Body of pancreas (tissue), 4 donors: Measurements from ENCODE around the gene TRIM69.

Experiments
- CTCF ChIP-seq, 7 experiments: fragments of 450-650 bp in 4 of 7; fragments of 200-600 bp in 3 of 7; sonication (generic) in 3 of 7; IDR thresholded peaks; one replicate each; pipeline ENCODE4 v1.5.1; 2016 to 2019; ENCODE audit warnings: antibody characterized with exemption in 7 of 7
- POLR2A ChIP-seq, 3 donors: fragments of 450-650 bp; IDR thresholded peaks; one replicate each; pipeline ENCODE4 v1.6.1; 2016; ENCODE audit warnings: antibody characterized with exemption in 3 of 3, mild to moderate bottlenecking in 2 of 3

DNA sequence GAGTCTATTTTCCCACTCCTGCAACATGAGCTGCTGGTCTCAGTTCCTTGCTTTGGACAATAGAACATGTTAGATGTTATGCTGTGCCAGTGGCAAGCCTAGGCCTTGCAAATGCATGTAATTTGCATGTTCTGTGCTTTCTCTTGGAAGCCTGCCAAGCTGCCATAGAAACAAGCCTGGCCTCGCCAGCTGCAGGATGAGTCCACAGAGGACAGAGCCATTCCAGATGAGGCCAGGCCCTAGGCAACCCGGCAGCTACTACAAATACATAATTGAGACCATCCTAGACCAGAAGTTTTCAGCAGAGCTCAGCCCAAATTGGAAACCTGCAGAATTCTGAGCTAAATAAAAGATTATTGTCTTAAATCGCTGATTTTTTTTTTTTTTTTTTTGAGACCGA is 39.6 kb downstream of the TRIM69 start:
- TF ChIP-seq CTCF (IDR thresholded peaks at IDR 0.05) (no peak), POLR2A (IDR thresholded peaks at IDR 0.05) (no peak)
